NT2/D1 (cell line): ENCODE measurements around the gene ARSB.
"Not testable (repeated sequence)": the region's sequence is repeated elsewhere in the genome, so short reads cannot be mapped to it uniquely, and the experiment has no call there.

ENCODE experiments used
- DNase-seq: peaks from one replicate; pipeline ENCODE4 v3.0.0-alpha.2; 2011; ENCODE audit warnings: low read depth, low spot score
- H3K27me3 ChIP-seq: 2 replicates; pipeline ENCODE4 v1.6.0; 2011; ENCODE audit warnings: mild to moderate bottlenecking; ENCODE audit not compliant: insufficient read length, insufficient read depth
- H3K36me3 ChIP-seq: 2 replicates; pipeline ENCODE4 v1.6.1; 2011; ENCODE audit warnings: mild to moderate bottlenecking, low read length, mixed read lengths; ENCODE audit not compliant: insufficient read depth, insufficient read length
- H3K4me1 ChIP-seq: 2 replicates; pipeline ENCODE4 v1.5.1; 2011; ENCODE audit not compliant: insufficient read depth, insufficient read length
- H3K4me3 ChIP-seq: 2 replicates; pipeline ENCODE4 v1.5.1; 2011; ENCODE audit warnings: low read depth; ENCODE audit not compliant: insufficient read length
- H3K9ac ChIP-seq: 2 replicates; pipeline ENCODE4 v1.6.0; 2011; ENCODE audit warnings: low read depth; ENCODE audit not compliant: insufficient read length
- H3K9me3 ChIP-seq: 2 replicates; pipeline ENCODE4 v1.5.1; 2011; ENCODE audit warnings: mild to moderate bottlenecking, low read length; ENCODE audit not compliant: insufficient read depth
- SUZ12 ChIP-seq: IDR thresholded peaks from 2 replicates; pipeline ENCODE4 v1.6.1; 2011; ENCODE audit not compliant: insufficient read length, insufficient read depth; ENCODE audit errors: extremely low read depth
- YY1 ChIP-seq: IDR thresholded peaks from 2 replicates; pipeline ENCODE4 v1.6.1; 2011; ENCODE audit not compliant: insufficient read length, insufficient read depth
- ZNF274 ChIP-seq: IDR thresholded peaks from 2 replicates; pipeline ENCODE4 v1.6.1; 2011; ENCODE audit warnings: mild to moderate bottlenecking, low read depth, low read length

The ARSB gene

GRCh38 chr5:78995521-78996007, 10.5 kb upstream of the ARSB start:
- no peak overlapping the region for H3K9ac ChIP-seq
- no peak overlapping the region for H3K4me3 ChIP-seq
- H3K36me3 ChIP-seq: no peaks in the 10 kb centered on the region
- no peak for DNase-seq
- no peaks in the 10 kb centered on the region for H3K27me3 ChIP-seq
- no peak for TF ChIP-seq SUZ12
- TF ChIP-seq YY1: no peak
- TF ChIP-seq ZNF274: no peak
- no peaks in the 10 kb centered on the region for H3K4me1 ChIP-seq
- peaks cover 3% of the 10 kb centered on the region; the same call in 1 of the 2 replicates for H3K9me3 ChIP-seq

GRCh38 chr5:78993165-78993564, 8.1 kb upstream of the ARSB start:
- H3K9me3 ChIP-seq: peaks cover 3% of the 10 kb centered on the region; the same call in 1 of the 2 replicates
- H3K9ac ChIP-seq: no peak overlapping the region
- peaks cover 1% of the 10 kb centered on the region for H3K4me1 ChIP-seq
- no peaks in the 10 kb centered on the region for H3K27me3 ChIP-seq
- no peak for TF ChIP-seq SUZ12
- no peak for TF ChIP-seq ZNF274
- DNase-seq: no peak
- H3K36me3 ChIP-seq: no peaks in the 10 kb centered on the region
- no peak overlapping the region for H3K4me3 ChIP-seq

- H3K27me3 ChIP-seq: no peaks in the 10 kb centered on the region
- H3K9me3 ChIP-seq: peaks cover 3% of the 10 kb centered on the region; the same call in 1 of the 2 replicates
- no peak for TF ChIP-seq ZNF274
- TF ChIP-seq YY1: no peak
- no peak for TF ChIP-seq SUZ12
- H3K9ac ChIP-seq: no peak overlapping the region
- H3K4me3 ChIP-seq: no peak overlapping the region
- no peaks in the 10 kb centered on the region for H3K36me3 ChIP-seq
- peaks cover 1% of the 10 kb centered on the region for H3K4me1 ChIP-seq
- no peak for DNase-seq
These were observed 7.0 kb upstream of the ARSB start for GRCh38 chr5:78992146-78992545.

GRCh38 chr5:78989080-78989479, 4.0 kb upstream of the ARSB start:
- Histone ChIP-seq H3K4me1 (peaks cover 1% of the 10 kb centered on the region), H3K9ac (no peak overlapping the region), H3K27me3 (peaks cover 5% of the 10 kb centered on the region), H3K4me3 (no peak overlapping the region), H3K36me3 (no peaks in the 10 kb centered on the region), H3K9me3 (no peaks in the 10 kb centered on the region)
- no peak for DNase-seq
- TF ChIP-seq YY1 (no peak), SUZ12 (no peak), ZNF274 (no peak)

- Histone ChIP-seq H3K9ac (peak overlapping the region; percentile 90), H3K9me3 (no peaks in the 10 kb centered on the region), H3K4me1 (peaks cover 1% of the 10 kb centered on the region), H3K36me3 (no peaks in the 10 kb centered on the region), H3K27me3 (peaks cover 5% of the 10 kb centered on the region), H3K4me3 (peak overlapping the region; percentile 69)
- DNase-seq: no peak
- no peak for TF ChIP-seq YY1
- TF ChIP-seq ZNF274: no peak
- TF ChIP-seq SUZ12: no peak
These were observed 664 bp upstream of the ARSB start for GRCh38 chr5:78985725-78986223.

GRCh38 chr5:78984439-78985115, 533 bp downstream of the ARSB start:
- TF ChIP-seq YY1 (no peak), SUZ12 (no peak), ZNF274 (no peak)
- Histone ChIP-seq H3K9ac (peak overlapping the region; percentile 90), H3K9me3 (no peaks in the 10 kb centered on the region), H3K4me3 (peak overlapping the region; percentile 69), H3K36me3 (no peaks in the 10 kb centered on the region), H3K4me1 (peaks cover 1% of the 10 kb centered on the region), H3K27me3 (peaks cover 5% of the 10 kb centered on the region)
- DNase-seq: peak; percentile 57

- peaks cover 5% of the 10 kb centered on the region for H3K27me3 ChIP-seq
- peak overlapping the region; percentile 43 for H3K4me3 ChIP-seq
- H3K9me3 ChIP-seq: no peaks in the 10 kb centered on the region
- DNase-seq: no peak
- TF ChIP-seq ZNF274 (no peak), YY1 (no peak), SUZ12 (no peak)
- H3K9ac ChIP-seq: peak overlapping the region; percentile 70
- H3K4me1 ChIP-seq: no peaks in the 10 kb centered on the region
- H3K36me3 ChIP-seq: no peaks in the 10 kb centered on the region
These were observed 1.3 kb downstream of the ARSB start for GRCh38 chr5:78983601-78984438.

GRCh38 chr5:78983194-78983593, 1.9 kb downstream of the ARSB start:
- not testable (repeated sequence) for H3K4me3 ChIP-seq, H3K4me1 ChIP-seq, H3K9ac ChIP-seq, H3K9me3 ChIP-seq, H3K27me3 ChIP-seq, DNase-seq, H3K36me3 ChIP-seq
